HG03196 (cell line): ENCODE measurements around the gene GAB2.
"Not testable (repeated sequence)": the region's sequence is repeated elsewhere in the genome, so short reads cannot be mapped to it uniquely, and the experiment has no call there.

Source experiments
- ATAC-seq: cut with Tn5 transposase; IDR thresholded peaks from one replicate; pipeline ENCODE4 v1.9.1; 2021; ENCODE audit not compliant: unreplicated experiment

Gene GAB2

DNA sequence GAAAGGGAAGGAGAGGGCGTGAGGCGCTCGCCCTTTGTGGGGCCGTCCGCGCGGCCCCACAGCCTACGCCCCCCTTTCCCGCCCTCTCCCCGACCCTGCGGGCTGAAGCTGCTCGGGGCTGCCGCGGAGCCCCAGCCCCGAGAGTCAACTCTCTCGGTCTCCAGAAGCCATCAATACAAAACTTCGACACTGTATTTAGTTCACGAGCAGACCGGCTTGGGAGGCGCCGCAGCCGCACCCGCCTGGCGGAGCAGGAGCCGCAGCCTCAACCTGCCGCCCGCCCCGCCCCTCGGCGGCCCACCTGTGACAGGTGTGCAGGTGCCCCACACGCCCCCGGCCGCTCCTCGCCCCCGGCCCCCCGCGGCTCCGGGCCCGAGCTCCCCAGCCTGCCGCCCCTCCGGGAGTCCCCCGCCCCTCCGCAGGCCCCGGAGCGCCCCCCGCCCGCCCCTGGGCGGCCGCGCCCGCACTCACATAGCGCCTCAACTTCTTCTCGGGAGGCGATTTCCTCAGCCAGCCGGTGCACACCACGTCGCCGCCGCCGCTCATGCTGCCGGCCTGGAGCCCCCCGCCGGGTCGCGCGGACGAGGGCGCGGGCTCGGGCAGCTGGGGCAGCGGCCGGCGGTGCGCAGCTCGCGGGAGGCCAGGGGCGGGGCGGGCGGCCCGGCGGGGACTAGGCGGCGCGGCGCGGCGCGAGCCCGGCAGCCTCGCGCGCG, at the start of gene GAB2:
TSS of gene GAB2 (minus strand) at position 646 of the 713 bp plus-strand sequence. CDS start at position 546, 100 bp downstream.
- no peak for ATAC-seq

- no peak for ATAC-seq
Observed at GRCh38 chr11:78467370-78467769, 49.8 kb upstream of the GAB2 start.

GRCh38 chr11:78465169-78465942, 47.7 kb upstream of the GAB2 start:
- peak; percentile 97 for ATAC-seq

- not testable (repeated sequence) for ATAC-seq
Observed at GRCh38 chr11:78464787-78465168, 47.2 kb upstream of the GAB2 start.

DNA sequence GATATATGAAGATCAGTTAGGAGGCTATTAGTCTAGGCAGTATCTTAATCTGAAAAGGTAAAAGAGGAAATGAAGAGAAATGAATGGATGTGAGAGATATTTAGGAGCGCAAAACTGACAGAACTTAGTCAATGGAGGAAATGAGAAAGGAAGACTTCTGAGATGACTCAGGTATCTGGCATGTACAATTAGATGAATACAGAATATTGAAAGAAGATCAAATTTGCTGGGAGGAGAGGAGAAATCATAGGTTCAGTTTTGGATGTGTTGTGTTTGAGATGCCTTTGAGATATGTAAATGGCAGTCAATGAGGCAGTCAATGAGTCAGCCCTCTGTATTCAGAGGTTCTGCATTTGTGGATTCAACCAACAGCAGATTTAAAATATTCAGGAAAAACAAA, 42.9 kb upstream of the GAB2 start:
- no peak for ATAC-seq

DNA sequence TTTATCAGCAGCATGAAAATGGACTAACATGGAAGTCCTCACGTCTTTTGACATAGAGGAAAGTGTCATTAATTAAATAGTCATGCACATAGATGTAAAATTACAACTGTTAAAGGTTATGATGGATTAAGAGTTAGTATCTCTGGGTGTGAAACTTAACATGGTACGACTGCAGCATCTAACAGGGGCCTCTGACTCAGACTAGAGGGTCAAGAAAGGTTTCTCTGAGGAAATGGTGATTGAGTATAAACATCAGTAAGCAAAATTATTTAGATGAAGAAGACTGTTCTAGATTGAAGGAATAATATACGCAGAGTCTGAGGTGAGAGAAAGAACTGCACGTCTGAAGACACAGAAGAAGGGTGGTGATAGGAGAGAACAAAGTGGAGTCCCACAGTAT, 42.1 kb upstream of the GAB2 start:
- ATAC-seq, result no peak

DNA sequence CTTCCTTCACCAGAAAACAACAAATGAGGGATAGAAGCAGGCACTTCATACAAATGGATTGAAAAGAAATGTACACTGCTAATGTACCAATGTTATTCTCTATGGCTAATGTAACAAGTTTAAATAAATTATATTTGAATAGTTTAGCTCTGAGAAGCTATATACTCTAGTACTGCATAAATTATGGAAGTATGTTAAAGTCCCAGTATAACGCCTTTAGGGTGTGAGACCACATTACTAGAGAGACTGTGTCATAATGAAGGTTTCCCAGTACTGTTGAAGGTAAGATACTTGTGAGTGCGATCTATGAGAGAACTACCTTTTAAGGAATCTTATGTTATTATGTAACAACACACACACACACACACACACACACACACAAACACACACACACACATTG, 39.8 kb upstream of the GAB2 start:
- ATAC-seq, result no peak

- no peak for ATAC-seq
Observed at GRCh38 chr11:78453140-78453935, 35.7 kb upstream of the GAB2 start.

- ATAC-seq, result no peak
Observed at GRCh38 chr11:78451371-78452150, 33.9 kb upstream of the GAB2 start.

DNA sequence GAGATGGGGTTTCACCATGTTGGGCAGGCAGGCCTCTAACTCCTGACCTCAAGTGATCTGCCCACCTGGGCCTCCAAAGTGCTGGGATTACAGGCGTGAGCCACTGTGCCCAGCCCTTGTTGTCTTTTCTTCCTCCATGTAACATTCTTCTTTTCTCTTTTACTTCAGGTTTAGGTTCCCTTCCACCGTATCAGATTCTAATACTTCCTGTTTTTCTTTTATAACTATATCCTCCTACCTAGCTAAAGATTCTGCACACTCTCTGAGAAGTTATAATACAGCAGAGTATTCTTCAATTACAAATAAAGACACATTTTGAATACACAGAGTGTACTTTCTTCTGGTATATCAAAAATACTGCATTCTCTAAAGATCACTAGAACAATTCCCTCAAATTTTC, 33.2 kb upstream of the GAB2 start:
- ATAC-seq, result no peak

GRCh38 chr11:78449866-78450265, 32.2 kb upstream of the GAB2 start:
- no peak for ATAC-seq

GRCh38 chr11:78446210-78446609, 28.6 kb upstream of the GAB2 start:
- no peak for ATAC-seq

- no peak for ATAC-seq
Observed at GRCh38 chr11:78444726-78445125, 27.1 kb upstream of the GAB2 start.

- ATAC-seq, result no peak
Observed at GRCh38 chr11:78441956-78442355, 24.3 kb upstream of the GAB2 start.

DNA sequence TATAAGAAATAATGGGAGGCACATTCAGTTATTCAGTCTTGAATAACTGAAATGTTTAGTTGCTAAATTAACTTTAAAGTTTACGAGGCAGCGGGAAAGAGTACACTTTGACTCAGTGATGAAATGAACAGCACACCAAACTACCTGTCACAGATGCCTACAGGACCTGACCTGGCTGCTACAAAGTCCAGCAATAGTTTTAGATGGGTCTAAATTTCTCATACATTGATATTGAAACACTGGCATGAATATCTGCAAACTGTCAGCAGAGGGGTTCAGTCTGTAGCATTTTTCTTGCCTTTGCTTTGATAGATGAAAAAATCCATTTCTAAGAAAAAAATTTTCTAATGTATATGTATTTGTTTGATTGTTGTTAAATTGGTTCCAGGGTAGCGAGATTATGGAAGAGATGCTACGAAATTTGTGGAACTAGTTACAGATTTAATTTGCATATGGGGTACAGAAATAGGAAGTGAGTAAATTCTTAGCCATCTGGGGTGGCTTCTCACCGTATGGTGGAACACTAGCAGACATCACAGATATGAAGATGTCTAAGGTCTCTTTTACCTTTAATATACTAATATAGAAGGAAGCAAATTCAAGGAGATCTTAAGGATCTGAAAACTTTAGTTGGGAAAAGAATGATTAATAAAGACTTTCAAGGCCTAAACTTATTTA, 20.8 kb upstream of the GAB2 start:
- peak; percentile 75 for ATAC-seq

- no peak for ATAC-seq
Observed at GRCh38 chr11:78432956-78433355, 15.3 kb upstream of the GAB2 start.

DNA sequence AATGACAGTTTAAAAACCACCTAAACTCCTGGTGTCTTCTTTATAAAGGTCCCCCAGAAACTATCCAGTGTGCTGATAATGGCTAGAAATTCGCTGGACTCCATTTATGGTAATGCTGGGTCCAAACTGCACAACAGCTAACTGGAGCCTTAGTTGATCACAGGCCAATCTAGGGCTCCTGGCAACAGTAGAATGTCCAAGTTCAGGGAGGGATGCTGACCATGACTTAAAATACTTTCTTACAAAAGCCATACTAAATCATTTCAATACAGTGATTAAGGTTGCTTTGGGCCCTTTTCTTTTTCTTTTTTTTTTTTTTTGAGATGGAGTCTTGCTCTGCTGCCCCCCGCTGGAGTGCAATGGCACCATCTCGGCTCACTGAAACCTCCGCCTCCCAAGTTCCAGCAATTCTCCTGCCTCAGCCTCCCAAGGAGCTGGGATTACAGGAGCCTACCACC, 14.5 kb upstream of the GAB2 start:
- no peak for ATAC-seq

DNA sequence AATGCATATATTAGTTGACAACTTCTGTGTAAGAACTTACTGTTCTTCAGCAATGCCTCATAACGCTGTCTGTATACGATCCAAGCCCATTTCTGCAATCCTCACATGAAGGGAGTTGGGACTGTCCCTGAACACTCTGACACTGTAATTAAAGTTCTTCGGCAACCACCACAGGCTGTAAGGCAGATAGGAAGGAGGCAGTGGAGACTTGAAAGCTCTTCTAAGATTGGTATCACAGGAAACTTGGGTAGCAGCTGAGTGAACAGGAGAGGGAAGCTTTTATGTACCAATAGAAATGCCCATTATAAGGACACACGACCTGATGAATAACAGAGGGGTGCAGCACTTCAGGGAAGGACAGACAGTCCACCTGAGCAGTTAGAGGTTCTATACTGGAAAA, 12.0 kb upstream of the GAB2 start:
- ATAC-seq, result peak; percentile 31

- ATAC-seq, result no peak
Observed at GRCh38 chr11:78429209-78429608, 11.6 kb upstream of the GAB2 start.

GRCh38 chr11:78428773-78429172, 11.2 kb upstream of the GAB2 start:
- ATAC-seq, result no peak
